Kidney epithelial cell (primary cell): ENCODE measurements around the gene SHANK3. TPM values are rescaled to one million over a fixed set of nuclear protein-coding genes. Genes with fewer than 3 reads are reported as not detected.

ENCODE experiments used
- DNase-seq: peaks from one replicate; pipeline ENCODE4 v3.0.0-alpha.2; 2010; ENCODE audit warnings: low read depth
- H3K27me3 ChIP-seq: 2 replicates; pipeline ENCODE4 v1.6.0; 2011; ENCODE audit warnings: low read length; ENCODE audit not compliant: control insufficient read depth, insufficient read depth
- H3K36me3 ChIP-seq: 2 replicates; pipeline ENCODE4 v1.5.1; 2011; ENCODE audit warnings: low read length; ENCODE audit not compliant: control insufficient read depth, insufficient read depth
- H3K4me3 ChIP-seq: 2 replicates; pipeline ENCODE4 v1.5.1; 2011; ENCODE audit warnings: low read depth, mild to moderate bottlenecking, control low read depth, low read length
- total RNA-seq: library from RNA; depleted of rRNA; stranded (reverse); fragments of >200 nt; gene quantifications from 2 replicates; pipeline ENCODE4 v1.2.3, GENCODE V29; 2015
- TF ChIP-seq, protein P1 (sequence below): IDR thresholded peaks from 2 replicates; pipeline ENCODE4 v1.5.1; 2011; ENCODE audit warnings: mild to moderate bottlenecking, moderate library complexity, low read length, control low read depth, inconsistent platforms; ENCODE audit not compliant: insufficient read depth, poor library complexity, severe bottlenecking

The SHANK3 gene
- total RNA-seq, 1 donor from 2014 or later, result 3.8 TPM

DNA sequence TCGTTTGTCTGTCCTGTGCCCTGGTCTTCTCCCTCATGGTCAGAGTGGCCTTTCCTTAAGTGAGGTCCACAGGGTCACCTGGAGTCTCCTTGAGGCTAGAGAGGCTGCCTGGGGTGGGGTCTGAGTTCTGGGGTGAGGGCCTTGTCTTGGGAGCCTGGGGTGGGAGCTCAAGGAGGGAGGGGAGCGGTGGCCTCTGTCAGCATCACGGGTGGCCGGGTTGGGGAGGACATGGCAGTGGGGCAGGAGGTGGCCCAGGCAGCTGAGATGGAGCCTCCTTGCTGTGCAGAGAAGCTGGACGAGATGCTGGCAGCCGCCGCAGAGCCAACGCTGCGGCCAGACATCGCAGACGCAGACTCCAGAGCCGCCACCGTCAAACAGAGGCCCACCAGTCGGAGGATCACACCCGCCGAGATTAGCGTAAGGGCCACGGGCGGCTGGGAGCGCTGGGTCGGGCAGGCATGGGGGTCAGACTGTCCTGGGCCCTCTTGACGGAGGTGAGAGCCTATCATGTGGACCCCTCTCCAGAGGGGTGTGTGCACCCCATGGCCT, 42.1 kb downstream of the SHANK3 start:
- peaks cover 15% of the 10 kb centered on the region for H3K27me3 ChIP-seq
- no peaks in the 10 kb centered on the region for H3K36me3 ChIP-seq
- no peak for DNase-seq
- H3K4me3 ChIP-seq, result no peak overlapping the region
- TF ChIP-seq, protein P1, sequence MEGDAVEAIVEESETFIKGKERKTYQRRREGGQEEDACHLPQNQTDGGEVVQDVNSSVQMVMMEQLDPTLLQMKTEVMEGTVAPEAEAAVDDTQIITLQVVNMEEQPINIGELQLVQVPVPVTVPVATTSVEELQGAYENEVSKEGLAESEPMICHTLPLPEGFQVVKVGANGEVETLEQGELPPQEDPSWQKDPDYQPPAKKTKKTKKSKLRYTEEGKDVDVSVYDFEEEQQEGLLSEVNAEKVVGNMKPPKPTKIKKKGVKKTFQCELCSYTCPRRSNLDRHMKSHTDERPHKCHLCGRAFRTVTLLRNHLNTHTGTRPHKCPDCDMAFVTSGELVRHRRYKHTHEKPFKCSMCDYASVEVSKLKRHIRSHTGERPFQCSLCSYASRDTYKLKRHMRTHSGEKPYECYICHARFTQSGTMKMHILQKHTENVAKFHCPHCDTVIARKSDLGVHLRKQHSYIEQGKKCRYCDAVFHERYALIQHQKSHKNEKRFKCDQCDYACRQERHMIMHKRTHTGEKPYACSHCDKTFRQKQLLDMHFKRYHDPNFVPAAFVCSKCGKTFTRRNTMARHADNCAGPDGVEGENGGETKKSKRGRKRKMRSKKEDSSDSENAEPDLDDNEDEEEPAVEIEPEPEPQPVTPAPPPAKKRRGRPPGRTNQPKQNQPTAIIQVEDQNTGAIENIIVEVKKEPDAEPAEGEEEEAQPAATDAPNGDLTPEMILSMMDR, result no peak

DNA sequence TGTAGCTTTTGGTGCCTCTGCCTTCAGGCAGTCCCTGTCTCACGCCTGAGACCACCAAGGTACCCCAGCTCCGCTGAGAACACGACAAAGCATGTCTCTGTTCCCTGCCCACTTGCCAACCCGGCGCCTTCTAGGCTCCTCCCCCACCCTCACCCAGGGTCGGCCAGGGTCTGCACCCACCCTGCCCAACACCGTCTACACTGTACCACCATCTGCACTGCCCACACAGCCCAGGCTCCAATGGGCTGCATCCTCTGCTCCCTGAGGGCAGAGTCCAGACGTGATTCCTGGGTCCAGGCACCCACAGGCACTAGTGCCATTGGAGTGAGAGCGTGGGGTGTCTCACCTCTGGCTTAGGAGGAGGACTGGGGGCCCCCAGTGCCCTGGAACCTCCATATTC, 42.6 kb downstream of the SHANK3 start:
- Histone ChIP-seq H3K36me3 (no peaks in the 10 kb centered on the region), H3K27me3 (peaks cover 19% of the 10 kb centered on the region), H3K4me3 (no peak overlapping the region)
- TF ChIP-seq, protein P1, result no peak
- DNase-seq, result no peak

DNA sequence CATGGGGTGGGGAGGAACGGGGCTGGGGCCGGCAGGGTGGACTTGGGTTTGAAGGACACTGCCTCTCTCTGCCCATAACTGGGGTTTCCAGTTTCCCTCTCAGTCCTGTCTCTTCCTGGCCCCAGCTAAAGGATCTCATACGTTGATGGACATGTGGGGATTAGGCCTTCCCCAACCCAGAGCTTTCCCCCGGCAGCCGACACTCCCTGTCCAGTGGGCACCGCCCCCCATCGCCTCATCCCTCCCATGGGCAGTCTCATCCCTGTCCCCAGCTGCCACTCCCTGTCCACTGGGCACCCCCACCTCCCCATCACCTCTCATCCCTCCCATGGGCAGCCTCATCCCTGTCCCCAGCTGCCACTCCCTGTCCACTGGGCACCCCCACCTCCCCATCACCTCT, 43.2 kb downstream of the SHANK3 start:
- TF ChIP-seq, protein P1, result no peak
- peaks cover 22% of the 10 kb centered on the region for H3K27me3 ChIP-seq
- H3K36me3 ChIP-seq, result no peaks in the 10 kb centered on the region
- no peak for DNase-seq
- H3K4me3 ChIP-seq, result no peak overlapping the region

DNA sequence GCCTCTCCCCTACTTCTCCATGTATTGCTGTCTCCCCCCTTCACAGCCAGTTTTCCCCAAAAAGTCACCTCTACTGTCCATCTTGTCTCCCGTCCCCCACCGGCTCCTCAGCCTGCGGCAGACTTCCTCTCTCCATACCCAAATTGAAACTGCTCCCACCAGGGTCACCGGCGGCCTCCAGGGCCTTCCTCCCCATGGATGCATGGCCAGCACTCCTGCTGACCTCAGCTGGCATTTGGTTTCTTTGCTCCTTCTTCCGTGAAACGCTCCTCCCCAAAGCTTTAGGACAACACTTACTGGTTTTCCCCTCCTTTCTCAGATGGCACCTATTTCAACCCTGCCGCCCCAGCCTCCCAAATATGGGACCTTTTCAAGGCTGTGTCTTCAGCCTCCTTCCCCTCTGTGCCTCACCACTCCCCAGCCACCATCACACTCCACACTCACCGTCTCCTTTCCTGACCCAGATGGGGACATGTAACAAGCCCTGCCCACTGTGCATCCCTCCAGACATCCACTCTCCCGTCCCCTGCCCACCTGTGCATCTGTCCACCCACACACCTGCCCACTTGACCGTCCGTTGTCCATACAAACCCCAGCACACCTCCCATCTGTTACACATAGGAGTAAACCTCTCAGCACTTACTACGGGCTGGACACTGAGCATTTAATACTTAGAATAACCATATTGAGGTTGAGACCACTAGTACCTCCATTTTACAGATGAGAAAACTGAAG, 43.8 kb downstream of the SHANK3 start:
- peaks cover 29% of the 10 kb centered on the region for H3K27me3 ChIP-seq
- DNase-seq, result no peak
- TF ChIP-seq, protein P1, result no peak
- no peak overlapping the region for H3K4me3 ChIP-seq
- no peaks in the 10 kb centered on the region for H3K36me3 ChIP-seq

DNA sequence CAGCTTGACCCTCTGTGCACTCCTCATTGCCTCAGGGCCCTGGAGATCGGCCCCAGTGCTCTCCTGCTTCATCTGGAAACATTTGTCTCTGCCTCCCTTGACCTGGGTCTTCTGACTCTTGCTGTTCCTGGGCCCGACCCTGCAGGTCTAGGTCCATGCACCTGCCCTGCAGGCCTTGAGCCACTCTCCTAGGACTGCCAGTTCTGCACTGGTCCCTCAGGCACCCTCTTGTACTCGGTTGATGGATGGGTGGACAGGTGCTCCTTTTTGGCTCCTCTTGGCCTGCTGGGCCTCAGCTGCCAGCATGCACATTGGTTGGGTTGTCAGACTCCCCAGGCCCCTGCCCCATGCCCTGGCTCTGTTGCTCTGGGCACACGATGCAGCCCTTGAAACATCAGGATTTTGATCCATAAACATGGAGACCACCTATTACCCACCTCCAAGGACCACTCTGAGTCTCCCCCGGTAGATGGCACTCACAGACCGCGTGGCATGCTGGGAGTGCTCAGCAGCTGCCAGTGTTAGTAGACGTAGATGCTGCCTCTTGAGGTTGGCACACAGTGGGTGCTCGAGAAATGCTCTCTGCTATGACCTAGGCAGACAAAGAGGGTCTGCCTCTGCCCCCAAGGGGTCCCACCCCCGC, 45.2 kb downstream of the SHANK3 start:
- TF ChIP-seq, protein P1, result no peak
- peaks cover 37% of the 10 kb centered on the region for H3K27me3 ChIP-seq
- no peaks in the 10 kb centered on the region for H3K36me3 ChIP-seq
- H3K4me3 ChIP-seq, result no peak overlapping the region
- no peak for DNase-seq

DNA sequence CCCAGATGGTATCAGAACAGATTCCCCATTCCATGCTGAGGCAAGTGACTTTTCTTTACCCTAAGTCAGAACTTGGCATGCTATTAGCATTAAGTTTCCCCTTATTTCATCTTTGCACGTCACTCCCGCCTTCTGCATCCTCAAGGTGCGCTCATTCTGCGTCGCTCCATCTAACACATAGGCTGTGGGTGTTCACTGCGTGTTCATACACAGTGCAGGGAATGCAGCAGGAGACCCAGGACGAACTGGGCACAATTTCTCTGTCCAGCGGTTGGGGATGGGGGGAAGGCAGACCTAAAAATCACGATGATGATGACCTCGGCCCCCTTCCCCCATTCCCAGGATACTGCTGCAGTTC, 45.7 kb downstream of the SHANK3 start:
- Histone ChIP-seq H3K4me3 (no peak overlapping the region), H3K27me3 (peaks cover 37% of the 10 kb centered on the region), H3K36me3 (no peaks in the 10 kb centered on the region)
- TF ChIP-seq, protein P1, result no peak
- DNase-seq, result no peak
